GM12892 (cell line): ENCODE data around the gene ANKRD13D.

ENCODE experiments used
- POLR2A ChIP-seq: IDR thresholded peaks from 2 replicates; pipeline ENCODE4 v1.6.1; 2011; ENCODE audit warnings: low read depth, low read length, control low read depth
- POLR2AphosphoS5 ChIP-seq: IDR thresholded peaks from 2 replicates; pipeline ENCODE4 v1.6.1; 2011; ENCODE audit warnings: low read depth, low read length, control low read depth
- TAF1 ChIP-seq: IDR thresholded peaks from 2 replicates; pipeline ENCODE4 v1.6.1; 2011; ENCODE audit warnings: low read depth, mild to moderate bottlenecking, control low read depth, low read length, borderline replicate concordance

GRCh38 chr11:67239783-67240575, 49.1 kb upstream of the ANKRD13D start:
- TF ChIP-seq POLR2AphosphoS5, result peak; percentile 93
- peak; percentile 98 for TF ChIP-seq POLR2A
- TF ChIP-seq TAF1, result peak; percentile 100
